Type B pancreatic cell (in vitro differentiated cells): ENCODE data around the gene EGFLAM. TPM values are rescaled to one million over a fixed set of nuclear protein-coding genes. Genes with fewer than 3 reads are reported as not detected.
A peak's percentile ranks its signal among the peaks of the same experiment; 100 is the strongest.

Source experiments
- DNase-seq: peaks from one replicate; pipeline ENCODE4 v3.0.0; 2021; ENCODE audit warnings: mixed read lengths; ENCODE audit not compliant: unreplicated experiment; ENCODE audit errors: extremely low spot score
- H3K27ac Mint-ChIP-seq: 2 replicates; pipeline ENCODE4 v1.8.0; 2021; ENCODE audit warnings: mild to moderate bottlenecking, mixed read lengths
- H3K27me3 Mint-ChIP-seq: 2 replicates; pipeline ENCODE4 v1.8.0; 2021; ENCODE audit warnings: mixed read lengths
- H3K36me3 Mint-ChIP-seq: 2 replicates; pipeline ENCODE4 v1.8.0; 2021; ENCODE audit warnings: mixed read lengths
- H3K4me1 Mint-ChIP-seq: one replicate; pipeline ENCODE4 v1.8.0; 2021; ENCODE audit warnings: mixed read lengths; ENCODE audit not compliant: unreplicated experiment
- H3K4me3 Mint-ChIP-seq: 2 replicates; pipeline ENCODE4 v1.8.0; 2021; ENCODE audit warnings: mild to moderate bottlenecking, mixed read lengths
- H3K9me3 Mint-ChIP-seq: 2 replicates; pipeline ENCODE4 v1.8.0; 2021; ENCODE audit warnings: mixed read lengths
- long read RNA-seq: library from polyadenylated mRNA; unstranded; transcript quantifications from one replicate; pipeline ENCODE4 v2.0.0, GENCODE V29; 2020
- total RNA-seq: library from RNA; stranded (reverse); gene quantifications from 2 replicates; pipeline ENCODE4 v1.2.1, GENCODE V29; 2021; ENCODE audit warnings: low replicate concordance
- TF ChIP-seq, protein P1 (sequence below): fragments of 200-600 bp; sonication (generic); conservative IDR thresholded peaks from 2 replicates; pipeline ENCODE4 v1.5.0; 2021; ENCODE audit warnings: antibody characterized with exemption, mild to moderate bottlenecking

EGFLAM gene
- total RNA-seq = 0.43 and 4.8 TPM in 2 replicates
- long read RNA-seq, partial matches to known transcripts = 0 of 1 reads
- long read RNA-seq, other reads (novel, unspliced or antisense) = 0 of 1 reads

DNA sequence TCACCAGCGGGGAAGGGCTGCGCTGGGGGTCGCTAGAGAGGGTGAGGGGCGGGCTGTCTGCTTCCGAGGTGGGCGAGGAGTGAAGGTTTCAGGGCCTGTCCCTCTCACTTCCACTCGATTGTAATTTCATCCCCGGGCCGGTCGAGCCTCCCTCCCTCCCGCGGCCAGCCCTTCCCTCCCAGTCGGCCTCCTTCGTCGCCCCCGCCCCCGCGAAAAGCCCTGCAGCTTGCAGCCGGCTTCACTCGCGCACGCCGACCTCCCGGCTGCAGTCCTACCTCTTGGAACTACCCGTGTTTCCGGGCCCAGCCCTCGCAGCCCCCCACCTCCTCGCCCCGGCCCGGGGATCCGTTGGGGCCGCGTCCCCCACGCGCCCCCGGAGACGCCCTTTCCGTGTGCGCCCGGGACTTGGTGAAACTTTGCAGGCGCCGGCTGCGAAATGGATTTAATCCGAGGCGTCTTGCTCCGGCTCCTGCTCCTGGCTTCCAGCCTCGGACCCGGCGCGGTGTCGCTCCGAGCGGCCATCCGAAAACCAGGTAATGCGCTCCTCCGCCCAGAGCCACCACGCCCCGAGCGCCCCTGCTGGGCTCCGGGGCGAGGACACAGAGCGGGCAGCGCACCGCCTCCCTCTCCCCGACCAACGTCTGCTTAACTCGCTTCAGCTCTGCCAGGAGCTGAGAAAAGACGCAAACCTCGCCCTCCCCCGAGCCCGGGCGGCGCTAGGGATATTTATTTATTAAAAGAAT lies at the start of gene EGFLAM:
Gene EGFLAM, plus strand, starts transcription at position 241 of the 743 bp plus-strand sequence. Its CDS starts 196 bp downstream, at position 437.
- Mint-ChIP-seq H3K36me3 (no peaks in the 10 kb centered on the region), H3K27ac (peak within 1 kb of the TSS; percentile 42), H3K27me3 (peaks cover 89% of the 10 kb centered on the region), H3K9me3 (no peaks in the 10 kb centered on the region), H3K4me3 (peak within 1 kb of the TSS; percentile 92), H3K4me1 (peaks cover 19% of the 10 kb centered on the region)
- DNase-seq = peak; percentile 74
- TF ChIP-seq, protein P1, sequence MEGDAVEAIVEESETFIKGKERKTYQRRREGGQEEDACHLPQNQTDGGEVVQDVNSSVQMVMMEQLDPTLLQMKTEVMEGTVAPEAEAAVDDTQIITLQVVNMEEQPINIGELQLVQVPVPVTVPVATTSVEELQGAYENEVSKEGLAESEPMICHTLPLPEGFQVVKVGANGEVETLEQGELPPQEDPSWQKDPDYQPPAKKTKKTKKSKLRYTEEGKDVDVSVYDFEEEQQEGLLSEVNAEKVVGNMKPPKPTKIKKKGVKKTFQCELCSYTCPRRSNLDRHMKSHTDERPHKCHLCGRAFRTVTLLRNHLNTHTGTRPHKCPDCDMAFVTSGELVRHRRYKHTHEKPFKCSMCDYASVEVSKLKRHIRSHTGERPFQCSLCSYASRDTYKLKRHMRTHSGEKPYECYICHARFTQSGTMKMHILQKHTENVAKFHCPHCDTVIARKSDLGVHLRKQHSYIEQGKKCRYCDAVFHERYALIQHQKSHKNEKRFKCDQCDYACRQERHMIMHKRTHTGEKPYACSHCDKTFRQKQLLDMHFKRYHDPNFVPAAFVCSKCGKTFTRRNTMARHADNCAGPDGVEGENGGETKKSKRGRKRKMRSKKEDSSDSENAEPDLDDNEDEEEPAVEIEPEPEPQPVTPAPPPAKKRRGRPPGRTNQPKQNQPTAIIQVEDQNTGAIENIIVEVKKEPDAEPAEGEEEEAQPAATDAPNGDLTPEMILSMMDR = peak; percentile 64

DNA sequence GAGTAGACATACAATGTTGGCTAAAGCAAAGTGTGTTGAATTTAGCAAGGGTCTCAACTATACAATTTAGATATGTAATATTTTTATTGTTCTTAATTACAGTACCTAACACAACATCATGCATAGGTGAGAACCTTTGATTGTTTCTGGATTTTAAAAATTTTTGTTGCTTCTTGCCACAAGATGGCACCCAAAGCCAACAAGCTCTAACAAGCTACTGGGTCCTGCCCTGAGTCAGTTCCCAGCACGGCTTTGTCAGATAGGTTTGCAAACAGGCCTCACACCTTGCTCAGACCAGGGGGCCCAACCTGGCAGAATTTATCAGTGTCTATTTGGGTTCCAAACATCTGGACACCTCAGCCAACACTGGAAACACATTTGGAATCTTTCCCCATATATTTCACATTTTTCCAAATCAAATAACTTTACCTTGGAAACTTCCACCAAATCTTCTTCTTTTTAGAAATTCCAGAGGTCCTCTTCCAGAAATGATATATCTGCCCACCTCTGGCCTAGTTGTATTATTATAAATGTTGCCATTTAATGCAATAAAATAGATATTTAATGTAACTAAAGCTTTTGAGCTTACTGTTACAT lies 49.5 kb upstream of the EGFLAM start:
- Mint-ChIP-seq H3K36me3 (no peaks in the 10 kb centered on the region), H3K4me3 (no peak overlapping the region), H3K27me3 (peaks cover 40% of the 10 kb centered on the region), H3K4me1 (no peaks in the 10 kb centered on the region), H3K27ac (no peak overlapping the region), H3K9me3 (no peaks in the 10 kb centered on the region)
- TF ChIP-seq, protein P1 = peak; percentile 79
- DNase-seq = no peak

DNA sequence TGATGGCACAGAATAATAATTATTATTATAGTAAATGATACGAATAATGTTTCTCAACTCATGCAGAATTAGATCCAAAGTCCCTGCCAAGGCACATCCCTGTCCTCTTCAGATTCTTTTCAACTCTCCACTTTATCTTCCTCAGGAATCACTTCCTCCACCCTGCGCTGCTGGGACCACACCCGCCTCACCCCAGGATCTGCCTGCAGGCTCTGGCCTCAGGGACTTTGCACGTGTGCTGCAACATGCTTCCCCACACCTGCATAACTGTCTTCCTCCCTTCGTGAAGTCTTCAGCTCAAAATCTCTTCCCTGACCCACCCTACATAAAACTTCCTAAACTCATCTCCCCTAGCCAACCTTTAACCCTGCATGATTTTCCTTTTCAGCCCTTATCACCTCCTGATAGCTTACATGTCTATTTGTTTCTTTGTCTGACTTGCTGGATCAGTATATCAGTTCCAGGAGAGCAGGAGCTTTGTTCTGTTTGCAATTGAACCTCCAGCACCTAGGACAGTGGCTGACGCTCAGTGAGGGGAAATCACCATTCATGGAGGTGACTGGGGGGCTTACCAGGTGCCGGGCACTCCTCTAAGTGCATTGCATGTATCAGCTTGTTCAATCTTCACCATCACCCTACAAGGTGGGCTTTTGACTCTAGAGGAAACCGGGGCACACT lies 47.5 kb upstream of the EGFLAM start:
- no peaks in the 10 kb centered on the region for H3K9me3 Mint-ChIP-seq
- peaks cover 26% of the 10 kb centered on the region for H3K27me3 Mint-ChIP-seq
- TF ChIP-seq, protein P1 = no peak
- H3K4me1 Mint-ChIP-seq = no peaks in the 10 kb centered on the region
- no peak for DNase-seq
- no peak overlapping the region for H3K4me3 Mint-ChIP-seq
- H3K27ac Mint-ChIP-seq = no peak overlapping the region
- no peaks in the 10 kb centered on the region for H3K36me3 Mint-ChIP-seq

DNA sequence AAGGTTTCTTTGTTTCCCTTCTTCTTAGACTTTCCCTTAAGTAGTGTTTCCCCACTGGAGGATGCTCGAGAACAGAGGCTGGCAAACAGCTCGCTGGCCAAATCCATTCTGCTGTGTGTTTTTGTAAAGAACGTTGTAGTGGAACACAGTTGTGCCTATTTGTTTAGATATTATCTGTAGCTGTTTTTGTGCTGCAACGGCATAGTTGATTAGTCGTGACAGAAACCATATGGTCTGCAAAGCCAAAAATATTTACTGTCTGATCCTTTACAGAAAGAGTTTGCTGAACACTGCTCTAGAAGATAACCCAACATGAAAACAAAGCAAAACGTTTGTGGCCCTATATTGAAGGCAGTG lies 47.0 kb upstream of the EGFLAM start:
- peaks cover 24% of the 10 kb centered on the region for H3K27me3 Mint-ChIP-seq
- TF ChIP-seq, protein P1 = no peak
- H3K4me1 Mint-ChIP-seq = no peaks in the 10 kb centered on the region

DNA sequence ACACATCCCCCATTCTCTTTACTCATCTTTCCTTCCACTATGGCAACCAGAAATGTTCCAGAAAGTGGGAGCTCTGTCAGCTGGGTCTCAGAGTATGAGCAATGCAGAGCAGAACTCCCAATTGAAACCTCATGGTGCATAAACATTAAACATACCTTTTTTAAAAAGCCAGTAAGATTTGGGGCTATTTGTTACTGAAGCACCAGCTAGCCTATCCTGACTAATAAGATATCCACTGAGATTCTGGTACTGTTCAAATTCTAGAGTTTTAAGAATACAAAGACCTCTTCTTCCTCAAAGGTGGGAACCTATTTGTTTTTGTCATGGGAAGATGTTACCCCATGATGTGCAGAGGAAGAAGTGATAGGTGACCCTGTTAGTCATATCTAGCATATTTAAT lies 46.1 kb upstream of the EGFLAM start:
- Mint-ChIP-seq H3K9me3 (no peaks in the 10 kb centered on the region), H3K36me3 (no peaks in the 10 kb centered on the region), H3K27ac (no peak overlapping the region), H3K4me3 (no peak overlapping the region), H3K27me3 (peaks cover 18% of the 10 kb centered on the region), H3K4me1 (no peaks in the 10 kb centered on the region)
- no peak for DNase-seq
- TF ChIP-seq, protein P1 = no peak

More for the DNA sequence above, 47.0 kb upstream of the EGFLAM start:
- no peak for DNase-seq
- Mint-ChIP-seq H3K27ac (no peak overlapping the region), H3K9me3 (no peaks in the 10 kb centered on the region), H3K4me3 (no peak overlapping the region), H3K36me3 (no peaks in the 10 kb centered on the region)
